ENCODE data around the gene CNP. TPM values are rescaled to one million over a fixed set of nuclear protein-coding genes. Genes with fewer than 3 reads are reported as not detected.
"Not testable (repeated sequence)": the region's sequence is repeated elsewhere in the genome, so short reads cannot be mapped to it uniquely, and the experiment has no call there.

Gene CNP
- 10 to 100 TPM; 22.8 to 56.3 (median 44.1) TPM for polyA plus RNA-seq

DNA sequence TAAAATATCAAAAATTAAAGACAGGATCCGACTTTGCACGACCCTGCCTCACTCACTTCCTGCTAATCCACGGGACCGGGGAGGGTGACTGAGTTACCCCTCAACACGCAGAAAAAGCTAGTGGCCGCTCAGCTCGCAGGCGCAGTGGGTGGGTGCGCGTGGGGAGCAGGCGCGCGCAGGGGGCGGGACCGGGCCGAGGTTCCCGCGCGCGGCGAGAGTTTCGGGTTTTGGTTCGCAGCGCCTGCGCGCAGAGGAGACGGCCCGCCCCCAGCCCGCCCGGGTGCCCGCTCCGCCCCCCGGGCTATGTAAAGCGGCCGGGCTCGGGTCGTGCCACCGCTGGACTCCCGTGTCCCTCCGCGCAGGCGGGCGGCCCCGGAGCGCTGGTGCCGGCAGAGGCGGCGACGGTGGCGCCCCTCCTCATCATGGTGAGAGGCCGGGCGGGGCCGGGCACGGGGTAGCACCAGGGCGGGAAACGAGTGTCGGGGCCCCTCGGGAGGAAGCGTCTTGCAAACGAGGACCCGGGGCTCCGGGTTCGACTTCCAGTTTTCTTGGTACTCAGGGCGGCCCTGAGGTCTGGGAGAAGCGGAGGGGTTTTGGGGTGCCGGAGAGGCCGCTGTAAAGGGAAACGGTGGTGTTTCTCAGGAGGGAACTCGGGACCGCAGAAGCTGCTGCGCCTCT lies at the start of gene CNP:
TSS of gene CNP (plus strand) at position 333 of the 678 bp plus-strand sequence. CDS start at position 423, 90 bp downstream.
- peak; percentile 89 to 93 (median 90) for DNase-seq
- Mint-ChIP-seq H3K27ac (peak within 1 kb of the TSS; percentile 83 to 93 (median 88)), H3K27me3 (ENCODE audit: low read depth in 3 of 3) (peaks cover 2 to 15% (median 10%) of the 10 kb centered on the region in 3 donors), H3K4me3 (peak within 1 kb of the TSS; percentile 83 to 88 (median 85)), H3K4me1 (peaks cover 31 to 43% of the 10 kb centered on the region in 2 donors), H3K9me3 (peaks cover 0 to 2% (median 0%) of the 10 kb centered on the region in 6 donors), H3K36me3 (no peaks in the 10 kb centered on the region)

DNA sequence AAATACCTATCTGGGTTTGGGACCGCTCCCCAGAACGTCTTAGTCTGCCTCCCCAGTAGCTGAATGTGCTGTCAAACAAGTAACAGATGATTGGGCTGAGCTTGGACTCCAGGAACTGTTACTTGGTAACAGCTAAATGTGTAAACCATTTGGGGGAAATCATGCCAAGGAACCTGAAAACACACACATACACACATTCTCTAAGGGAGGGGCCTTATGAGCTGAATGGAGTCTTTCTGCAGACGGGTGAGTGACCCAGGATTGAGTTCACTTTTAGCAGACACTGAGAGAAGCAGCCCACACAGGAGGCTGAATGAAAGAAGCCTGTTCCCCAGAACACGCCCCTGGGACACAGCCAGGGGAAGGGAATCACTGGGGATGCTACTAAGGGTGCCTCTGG lies 49.4 kb upstream of the CNP start:
- Mint-ChIP-seq H3K36me3 (peaks cover 5 to 9% (median 6%) of the 10 kb centered on the region in 3 donors), H3K4me3 (peak overlapping the region; percentile 86 to 92 (median 89)), H3K4me1 (peaks cover 33 to 52% of the 10 kb centered on the region in 2 donors), H3K27me3 (ENCODE audit: low read depth in 3 of 3) (peaks cover 0 to 10% (median 3%) of the 10 kb centered on the region in 3 donors), H3K9me3 (no peaks in the 10 kb centered on the region), H3K27ac (peak overlapping the region; percentile 45 to 81 (median 66))
- no peak for DNase-seq

DNA sequence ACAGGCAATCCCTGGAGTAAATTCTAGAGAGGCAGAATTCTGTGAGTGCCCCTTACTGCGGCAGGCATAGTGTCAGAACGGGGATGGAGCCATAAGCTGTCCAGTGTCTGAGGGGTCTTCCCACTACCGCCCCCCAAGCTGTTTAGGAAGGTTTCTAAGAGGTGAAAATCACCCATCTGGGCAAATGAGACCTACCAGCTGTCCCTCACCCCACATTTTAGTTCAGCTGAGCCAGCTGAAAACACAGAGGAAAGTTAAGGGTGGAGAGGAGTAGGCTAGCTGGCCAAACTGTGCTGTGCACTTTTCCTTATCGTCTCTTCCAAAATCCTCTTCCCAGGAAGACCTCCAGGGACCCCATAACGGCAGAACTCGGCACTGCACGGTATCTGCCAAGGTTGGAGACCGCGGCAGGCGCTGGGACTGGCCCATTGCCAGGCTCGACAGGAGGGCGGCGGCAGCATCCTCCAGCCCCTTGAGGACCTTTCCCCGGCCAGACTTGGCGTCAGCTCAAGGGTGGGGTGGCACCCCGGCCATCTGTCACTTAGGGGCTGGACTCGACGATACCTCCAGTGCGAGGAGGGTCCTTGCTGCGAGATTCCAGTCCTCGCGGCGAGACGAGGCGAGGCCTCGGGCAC lies 48.8 kb upstream of the CNP start:
- Mint-ChIP-seq H3K27me3 (ENCODE audit: low read depth in 3 of 3) (peaks cover 0 to 10% (median 3%) of the 10 kb centered on the region in 3 donors), H3K4me1 (peaks cover 33 to 46% of the 10 kb centered on the region in 2 donors), H3K9me3 (no peaks in the 10 kb centered on the region), H3K4me3 (peak overlapping the region; percentile 86 to 92 (median 89)), H3K27ac (peak overlapping the region; percentile 45 to 87 (median 74)), H3K36me3 (peaks cover under 1 to 4% (median 1%) of the 10 kb centered on the region in 3 donors)
- peak; percentile 7 to 32 (median 17) for DNase-seq

DNA sequence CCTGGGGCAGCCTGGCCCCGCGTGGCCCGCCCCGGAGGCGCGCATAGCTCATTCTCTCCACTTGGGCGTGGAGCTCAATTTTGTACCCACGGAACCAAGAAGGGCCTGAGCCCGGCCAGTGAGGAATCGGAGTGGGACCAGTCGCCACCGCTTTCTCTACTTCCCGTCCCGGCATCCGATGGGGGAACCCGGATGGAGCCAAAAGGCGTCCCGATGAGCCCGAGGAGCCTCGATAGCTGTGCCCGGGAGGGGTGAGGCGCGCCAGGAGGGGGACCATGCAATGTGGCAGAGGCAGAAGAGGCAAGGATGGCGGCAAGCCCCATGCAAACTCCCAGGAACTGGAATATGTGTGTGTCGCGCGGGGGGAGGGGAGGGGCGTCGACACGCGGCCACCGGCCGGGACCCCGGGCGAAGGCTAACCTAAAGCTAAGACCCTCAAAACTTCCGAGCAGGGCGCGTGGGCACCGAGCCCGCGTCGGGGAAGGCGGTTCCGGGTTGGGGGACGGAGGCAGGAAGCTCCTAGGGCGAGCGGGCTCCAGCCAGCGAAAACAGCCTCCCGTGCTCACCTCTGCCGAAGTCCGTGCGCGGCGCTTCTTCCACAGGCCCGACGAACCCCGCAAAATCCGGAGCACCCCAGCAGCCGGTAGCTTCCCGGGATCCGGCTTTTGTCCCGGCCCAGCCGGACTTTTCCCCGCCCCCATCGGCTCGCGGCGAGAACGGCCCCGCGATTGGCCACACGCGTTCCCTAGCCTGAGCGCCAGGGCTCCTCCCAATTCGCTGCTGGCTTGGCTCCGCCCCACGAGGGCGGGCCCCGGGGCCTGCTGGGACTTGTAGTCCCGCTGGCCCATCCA lies 48.1 kb upstream of the CNP start, which contains the start of gene ACLY:
TSS of gene ACLY (minus strand) at position 638 of the 851 bp plus-strand sequence. CDS start 5,078 bp downstream, outside the sequence.
- Mint-ChIP-seq H3K9me3 (no peaks in the 10 kb centered on the region), H3K4me1 (peaks cover 33 to 39% of the 10 kb centered on the region in 2 donors), H3K36me3 (no peaks in the 10 kb centered on the region), H3K27me3 (ENCODE audit: low read depth in 3 of 3) (peaks cover 0 to 10% (median 6%) of the 10 kb centered on the region in 3 donors), H3K4me3 (peak within 1 kb of the TSS; percentile 86 to 92 (median 89)), H3K27ac (peak within 1 kb of the TSS; percentile 68 to 90 (median 80))
- DNase-seq, result peak; percentile 90 to 92 (median 92)

DNA sequence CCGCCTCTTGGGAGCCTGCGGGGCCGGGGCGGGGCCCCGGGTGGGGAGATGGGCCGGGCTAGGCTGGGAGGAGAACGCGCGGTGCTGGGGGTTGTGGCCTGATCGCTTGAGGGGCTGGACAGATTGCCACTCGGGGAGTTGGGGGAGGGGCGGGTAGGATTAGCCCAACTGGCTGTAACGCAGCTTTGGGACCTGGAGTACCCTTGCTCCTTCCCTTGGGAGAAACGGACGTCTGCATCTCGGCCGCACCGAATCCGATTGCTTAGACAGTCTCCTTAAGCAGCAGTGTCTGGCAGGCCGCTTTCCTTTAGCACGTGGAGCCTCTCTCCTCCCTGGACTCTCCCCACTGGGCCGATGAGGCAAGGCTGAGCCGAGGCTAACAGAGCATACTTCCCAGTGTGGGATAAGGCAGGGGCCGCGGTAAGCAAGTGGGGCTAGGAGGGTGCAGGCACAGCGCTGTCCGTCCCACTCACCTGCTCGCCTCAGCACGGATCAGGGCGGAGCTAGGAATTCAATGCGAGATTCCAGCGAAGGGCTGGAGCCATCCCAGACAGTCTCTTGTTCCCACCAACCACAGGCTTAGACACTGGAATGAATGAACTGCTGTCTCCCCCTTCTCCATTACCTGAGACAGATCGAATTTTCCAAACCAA lies 47.3 kb upstream of the CNP start:
- H3K9me3 Mint-ChIP-seq, result no peaks in the 10 kb centered on the region
- peak overlapping the region in 1 of 6 donors; percentile 30 for H3K27ac Mint-ChIP-seq
- H3K36me3 Mint-ChIP-seq, result no peaks in the 10 kb centered on the region
- peaks cover 0 to 9% (median 9%) of the 10 kb centered on the region in 3 donors for H3K27me3 Mint-ChIP-seq (ENCODE audit: low read depth in 3 of 3)
- peak overlapping the region; percentile 86 to 92 (median 89) for H3K4me3 Mint-ChIP-seq
- peaks cover 29 to 32% of the 10 kb centered on the region in 2 donors for H3K4me1 Mint-ChIP-seq
- no peak for DNase-seq

DNA sequence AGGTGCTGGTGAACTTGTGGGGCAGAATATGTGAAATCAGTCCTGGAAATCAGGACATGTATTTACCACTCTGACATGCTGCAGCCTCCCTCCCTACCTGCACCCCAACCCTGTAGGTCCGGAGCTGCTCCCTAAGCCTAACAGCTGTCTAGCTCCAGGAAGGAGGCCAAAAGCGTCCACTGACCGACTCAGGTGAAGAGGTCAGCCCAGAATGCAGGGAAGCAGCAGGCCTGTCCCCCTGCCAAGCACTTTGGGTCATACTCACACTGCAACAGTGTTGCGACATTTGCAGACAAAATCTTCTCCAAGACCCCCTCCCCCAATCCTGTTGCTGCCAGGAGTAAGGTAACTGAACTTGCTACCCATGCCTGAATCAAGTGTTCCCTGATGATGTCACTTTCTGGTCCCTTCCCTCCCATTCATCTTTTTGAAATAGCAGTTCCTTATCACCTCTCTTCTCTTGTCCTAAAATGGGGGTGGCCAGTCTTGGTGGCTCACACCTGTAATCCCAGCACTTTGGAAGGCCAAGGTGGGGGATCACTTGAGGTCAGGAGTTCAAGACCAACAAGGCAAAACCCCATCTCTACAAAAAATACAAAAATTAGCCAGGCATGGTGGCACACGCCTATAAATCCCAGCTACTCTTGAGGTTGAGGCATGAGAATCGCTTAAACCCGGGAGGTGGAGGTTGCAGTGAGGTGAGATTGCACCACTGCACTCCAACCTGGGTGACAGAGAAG lies 46.6 kb upstream of the CNP start:
- Mint-ChIP-seq H3K4me3 (peak overlapping the region; percentile 64 to 89 (median 69)), H3K27ac (peak overlapping the region in 2 of 6 donors; percentile 78 to 81), H3K36me3 (no peaks in the 10 kb centered on the region), H3K9me3 (no peaks in the 10 kb centered on the region), H3K27me3 (ENCODE audit: low read depth in 3 of 3) (peaks cover 0 to 9% (median 8%) of the 10 kb centered on the region in 3 donors), H3K4me1 (peaks cover 23 to 25% of the 10 kb centered on the region in 2 donors)
- no peak for DNase-seq

DNA sequence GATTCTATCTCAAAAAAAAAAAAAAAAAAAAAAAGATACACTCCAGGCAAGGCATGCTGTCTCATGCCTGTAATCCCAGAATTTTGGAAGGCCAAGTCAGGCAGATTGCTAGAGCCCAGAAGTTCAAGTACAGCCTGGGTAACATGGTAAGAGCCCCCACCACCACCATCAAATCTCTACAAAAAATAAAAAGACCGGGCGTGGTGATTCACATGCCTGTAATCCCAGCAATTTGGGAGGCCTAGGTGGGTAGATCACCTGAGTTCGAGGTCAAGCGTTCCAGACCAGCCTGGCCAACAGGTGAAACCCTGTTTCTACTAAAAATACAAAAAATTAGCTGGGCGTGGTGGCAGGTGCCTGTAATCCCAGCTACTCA lies 46.0 kb upstream of the CNP start:
- H3K36me3 Mint-ChIP-seq, result no peaks in the 10 kb centered on the region
- no peak overlapping the region for H3K27ac Mint-ChIP-seq
- H3K4me1 Mint-ChIP-seq, result peaks cover 20 to 21% of the 10 kb centered on the region in 2 donors
- no peaks in the 10 kb centered on the region for H3K9me3 Mint-ChIP-seq
- peak overlapping the region in 1 of 5 donors; percentile 33 for H3K4me3 Mint-ChIP-seq
- H3K27me3 Mint-ChIP-seq (ENCODE audit: low read depth in 3 of 3), result peaks cover 0 to 9% (median 6%) of the 10 kb centered on the region in 3 donors
- DNase-seq, result no peak

DNA sequence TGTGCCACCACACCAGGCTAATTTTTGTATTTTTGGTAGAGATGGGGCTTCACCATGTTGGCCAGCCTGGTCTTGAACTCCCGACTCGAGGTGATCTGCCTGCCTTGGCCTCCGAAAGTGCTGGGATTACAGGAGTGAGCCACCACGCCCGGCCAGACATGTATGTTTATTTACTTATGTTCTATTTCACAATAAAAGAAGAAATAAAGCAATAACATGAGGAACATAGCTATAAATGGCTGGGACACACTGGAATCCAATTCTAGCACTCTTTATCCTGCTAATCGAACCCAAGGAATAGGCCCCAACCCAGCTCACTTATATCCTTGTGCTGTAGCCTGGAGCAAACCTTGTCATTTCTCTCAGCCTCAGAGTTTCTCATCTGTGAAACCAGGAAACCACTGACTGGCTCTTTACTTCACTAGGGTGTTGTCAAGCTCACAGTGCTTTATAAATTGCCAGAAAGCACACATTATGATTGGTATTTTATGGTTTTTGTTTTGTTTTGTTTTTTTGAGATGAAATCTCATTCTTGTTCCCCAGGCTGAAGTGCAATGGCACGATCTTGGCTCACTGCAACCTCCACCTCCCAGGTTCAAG lies 40.5 kb upstream of the CNP start:
- DNase-seq, result no peak
- Mint-ChIP-seq H3K27ac (no peak overlapping the region), H3K9me3 (no peaks in the 10 kb centered on the region), H3K4me3 (no peak overlapping the region), H3K27me3 (ENCODE audit: low read depth in 3 of 3) (peaks cover 8 to 15% (median 10%) of the 10 kb centered on the region in 3 donors), H3K36me3 (no peaks in the 10 kb centered on the region), H3K4me1 (peaks cover 18 to 19% of the 10 kb centered on the region in 2 donors)

DNA sequence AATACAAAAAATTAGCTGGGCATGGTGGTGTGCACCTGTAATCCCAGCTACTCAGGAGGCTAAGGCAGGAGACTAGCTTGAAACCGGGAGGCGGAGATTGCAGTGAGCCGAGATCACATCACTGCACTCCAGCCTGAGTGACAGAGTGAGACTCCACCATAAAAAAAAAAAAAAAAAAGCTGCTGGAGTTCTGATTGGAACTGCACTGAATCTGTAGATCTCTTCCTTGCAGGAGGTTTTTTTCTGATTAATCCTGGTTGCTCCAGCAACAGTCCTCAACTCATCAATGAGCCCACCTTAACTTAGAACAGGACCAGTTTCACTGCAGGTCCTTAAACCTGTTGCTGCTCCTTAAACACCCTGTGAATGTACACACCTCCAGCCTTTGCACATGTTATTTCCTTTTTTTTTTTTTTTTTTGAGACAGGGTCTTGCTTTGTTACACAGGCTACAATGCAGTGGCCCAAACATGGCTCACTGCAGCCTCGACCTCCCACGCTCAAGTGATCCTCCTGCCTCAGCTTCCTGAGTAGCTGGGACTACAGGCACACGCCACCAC lies 37.8 kb upstream of the CNP start:
- no peaks in the 10 kb centered on the region for H3K9me3 Mint-ChIP-seq
- H3K36me3 Mint-ChIP-seq, result no peaks in the 10 kb centered on the region
- H3K27ac Mint-ChIP-seq, result peak overlapping the region in 2 of 6 donors; percentile 96 to 98
- DNase-seq, result no peak
- peak overlapping the region in 2 of 5 donors; percentile 92 to 98 for H3K4me3 Mint-ChIP-seq
- peaks cover 19 to 20% of the 10 kb centered on the region in 2 donors for H3K4me1 Mint-ChIP-seq
- H3K27me3 Mint-ChIP-seq (ENCODE audit: low read depth in 3 of 3), result peaks cover 9 to 12% (median 10%) of the 10 kb centered on the region in 3 donors

DNA sequence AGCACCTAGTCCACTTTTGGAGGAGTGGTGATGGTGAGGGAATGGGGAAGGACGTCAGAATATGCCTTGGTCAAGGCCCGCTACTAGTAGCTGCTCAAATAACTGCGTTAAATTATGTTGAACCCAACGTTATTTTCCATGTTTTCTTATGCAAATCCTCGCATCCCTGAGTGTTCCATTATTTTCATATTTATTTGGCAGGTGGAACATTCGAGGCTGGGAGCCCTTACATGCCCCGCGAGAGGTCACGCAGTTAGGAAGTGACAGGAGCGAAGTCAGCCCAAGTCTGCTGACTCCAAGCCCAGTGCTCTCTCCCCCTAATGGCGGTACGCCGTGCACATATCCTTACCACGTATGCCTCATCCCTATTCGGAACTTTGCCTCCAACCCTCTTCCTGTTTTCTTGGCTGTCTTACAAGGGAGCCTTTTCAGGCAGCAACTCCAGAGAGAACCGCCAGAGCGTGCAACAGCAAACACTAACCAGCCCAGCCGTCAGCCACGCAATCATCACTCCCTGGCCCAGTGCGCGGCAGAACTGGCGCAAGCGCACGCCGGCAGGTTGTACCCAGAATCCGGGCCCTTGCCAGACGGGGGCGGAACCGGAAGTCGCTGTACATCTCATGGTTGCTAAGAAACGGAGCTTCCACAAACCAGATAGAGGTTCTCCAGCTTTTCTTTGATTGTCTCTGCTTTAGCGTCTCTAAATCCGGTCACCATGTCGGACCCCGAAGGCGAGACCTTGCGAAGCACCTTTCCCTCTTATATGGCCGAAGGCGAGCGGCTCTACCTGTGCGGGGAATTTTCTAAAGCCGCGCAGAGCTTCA lies 36.4 kb upstream of the CNP start, which contains the start of gene ODAD4:
TSS of gene ODAD4 (plus strand) at position 609 of the 824 bp plus-strand sequence. CDS start at position 716, 107 bp downstream.
- peaks cover 19 to 20% of the 10 kb centered on the region in 2 donors for H3K4me1 Mint-ChIP-seq
- no peaks in the 10 kb centered on the region for H3K36me3 Mint-ChIP-seq
- H3K9me3 Mint-ChIP-seq, result no peaks in the 10 kb centered on the region
- DNase-seq, result peak; percentile 94 to 96 (median 95)
- H3K27ac Mint-ChIP-seq, result peak within 1 kb of the TSS; percentile 93 to 99 (median 97)
- peak within 1 kb of the TSS; percentile 90 to 98 (median 98) for H3K4me3 Mint-ChIP-seq
- peaks cover 9 to 12% (median 10%) of the 10 kb centered on the region in 3 donors for H3K27me3 Mint-ChIP-seq (ENCODE audit: low read depth in 3 of 3)

DNA sequence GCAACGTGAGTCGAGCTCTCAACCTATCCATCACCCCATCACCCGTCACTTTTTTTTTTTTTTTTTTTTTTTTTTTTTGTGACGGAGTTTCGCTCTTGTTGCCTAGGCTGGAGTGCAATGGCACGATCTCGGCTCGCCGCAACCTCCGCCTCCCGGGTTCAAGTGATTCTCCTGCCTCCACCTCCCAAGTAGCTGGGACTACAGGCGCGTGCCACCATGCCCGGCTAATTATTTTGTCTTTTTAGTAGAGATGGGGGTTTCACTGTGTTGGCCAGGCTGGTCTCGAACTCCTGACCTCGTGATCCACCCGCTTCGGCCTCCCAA lies 35.8 kb upstream of the CNP start:
- H3K9me3 Mint-ChIP-seq, H3K36me3 Mint-ChIP-seq, DNase-seq: not testable (repeated sequence)
- Mint-ChIP-seq H3K4me1 (peaks cover 19 to 20% of the 10 kb centered on the region in 2 donors), H3K27me3 (ENCODE audit: low read depth in 3 of 3) (peaks cover 9 to 12% (median 10%) of the 10 kb centered on the region in 3 donors), H3K4me3 (peak overlapping the region; percentile 90 to 98 (median 98)), H3K27ac (peak overlapping the region; percentile 93 to 99 (median 97))

Data from immature natural killer cell (primary cell).